SK-N-MC (cell line): ENCODE data around the gene GMDS.

ENCODE experiments used
- DNase-seq: peaks from one replicate; pipeline ENCODE4 v3.0.0-alpha.2; 2011; ENCODE audit warnings: low read depth, low spot score
- H3K27ac ChIP-seq: fragments of 200-600 bp; sonication (generic); 2 replicates; pipeline ENCODE4 v1.5.1; 2016; ENCODE audit warnings: mixed run types
- H3K36me3 ChIP-seq: fragments of 200-600 bp; sonication (generic); 2 replicates; pipeline ENCODE4 v1.6.1; 2017; ENCODE audit warnings: antibody characterized with exemption, low read length, mixed read lengths; ENCODE audit not compliant: insufficient read depth
- H3K4me3 ChIP-seq: fragments of 200-600 bp; sonication (generic); 2 replicates; pipeline ENCODE4 v1.5.1; 2016
- H3K9ac ChIP-seq: fragments of 200-600 bp; sonication (generic); 2 replicates; pipeline ENCODE4 v1.8.0; 2017; ENCODE audit warnings: mixed run types, mixed read lengths; ENCODE audit not compliant: insufficient read length
- H3K9me3 ChIP-seq: fragments of 200-600 bp; sonication (generic); 2 replicates; pipeline ENCODE4 v1.6.1; 2017; ENCODE audit warnings: low read depth, mild to moderate bottlenecking, antibody characterized with exemption, low read length, moderate library complexity, mixed read lengths
- EZH2 ChIP-seq: fragments of 200-600 bp; sonication (generic); IDR thresholded peaks from one replicate; pipeline ENCODE4 v1.6.1; 2017; ENCODE audit warnings: antibody characterized with exemption
- FOXP2 ChIP-seq: optimal IDR thresholded peaks from 2 replicates; pipeline ENCODE3; 2011; ENCODE audit warnings: mild to moderate bottlenecking, moderate library complexity; ENCODE audit not compliant: insufficient read depth; ENCODE audit errors: extremely low read length, control extremely low read depth
- POLR2AphosphoS5 ChIP-seq: IDR thresholded peaks from 2 replicates; pipeline ENCODE4 v1.6.1; 2012; ENCODE audit warnings: mild to moderate bottlenecking, low read depth, low read length, borderline replicate concordance

Gene GMDS

DNA sequence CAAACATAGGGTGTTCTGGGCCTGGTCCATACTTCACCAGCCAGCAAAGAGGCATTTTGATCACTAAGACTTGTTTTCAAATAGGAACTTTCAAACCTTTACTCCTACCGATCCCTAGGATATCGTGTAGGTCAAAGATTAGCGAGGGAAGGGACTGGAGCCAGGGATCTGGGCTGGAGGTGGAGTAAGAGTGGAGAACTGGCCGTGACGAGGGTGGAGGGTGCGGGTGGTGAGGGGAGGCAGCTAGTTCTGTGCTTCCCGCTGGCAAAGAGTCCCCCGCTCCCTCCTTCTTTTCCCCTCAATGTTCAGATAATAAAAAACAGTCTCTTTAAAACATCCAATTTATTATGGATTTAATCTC is 446.5 kb downstream of the GMDS start:
- Histone ChIP-seq H3K27ac (no peak overlapping the region), H3K9ac (no peak overlapping the region), H3K36me3 (no peaks in the 10 kb centered on the region), H3K4me3 (no peak overlapping the region), H3K9me3 (no peaks in the 10 kb centered on the region)
- no peak for TF ChIP-seq POLR2AphosphoS5
- no peak for TF ChIP-seq FOXP2
- no peak for TF ChIP-seq EZH2
- no peak for DNase-seq

DNA sequence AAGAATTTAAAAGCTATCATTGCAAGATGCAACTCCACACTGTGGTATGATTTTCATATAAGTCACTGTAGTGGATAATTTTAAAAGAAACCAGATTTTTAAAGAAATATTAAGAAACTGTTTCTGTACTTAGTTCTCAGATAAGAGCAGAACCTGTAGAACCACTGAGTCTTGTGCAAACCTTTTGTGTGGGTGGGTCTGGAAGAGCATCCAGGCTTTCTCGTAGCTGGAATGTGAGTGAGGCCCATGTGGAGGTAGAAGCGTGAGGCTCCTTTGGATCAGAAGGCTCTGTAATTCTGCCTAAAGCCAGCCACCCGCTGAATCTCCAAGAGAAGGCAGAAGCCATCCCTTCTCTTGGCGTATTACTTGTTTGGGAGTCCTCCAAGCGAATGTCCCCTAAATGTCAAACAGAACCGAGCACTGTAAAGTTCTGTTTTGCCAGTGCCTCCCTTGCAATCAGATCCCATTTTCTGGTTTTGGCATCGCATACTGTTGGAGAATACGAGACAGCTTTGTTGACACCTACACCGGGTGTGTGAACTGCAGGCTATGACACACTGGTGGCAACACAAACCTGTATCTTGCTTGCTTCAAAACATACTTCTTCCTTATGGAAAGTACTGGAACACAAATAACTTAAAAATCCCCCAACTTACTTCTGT is 447.0 kb downstream of the GMDS start:
- Histone ChIP-seq H3K36me3 (no peaks in the 10 kb centered on the region), H3K9me3 (no peaks in the 10 kb centered on the region), H3K27ac (no peak overlapping the region), H3K4me3 (no peak overlapping the region), H3K9ac (no peak overlapping the region)
- no peak for DNase-seq
- TF ChIP-seq FOXP2, result no peak

DNA sequence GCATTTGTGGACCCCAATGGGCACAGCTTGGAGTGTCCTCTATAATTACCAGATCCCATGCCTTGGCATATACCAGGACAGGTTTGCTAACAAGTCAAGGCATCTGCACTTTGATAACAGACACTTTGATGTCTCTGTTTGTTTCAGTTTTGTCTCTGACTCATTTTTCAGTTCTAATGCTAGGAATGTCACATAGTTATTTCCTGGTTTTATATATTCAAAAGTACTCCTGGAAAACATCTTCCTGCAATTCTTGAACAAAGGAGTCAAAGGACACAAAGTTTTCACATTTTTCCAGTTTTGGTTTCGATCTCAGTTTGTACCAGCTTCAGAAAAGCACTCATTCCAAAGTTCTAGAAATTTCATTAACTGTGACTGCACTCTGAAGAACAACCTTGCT is 447.6 kb downstream of the GMDS start:
- no peak for DNase-seq
- Histone ChIP-seq H3K4me3 (no peak overlapping the region), H3K36me3 (no peaks in the 10 kb centered on the region), H3K9ac (no peak overlapping the region), H3K9me3 (no peaks in the 10 kb centered on the region), H3K27ac (no peak overlapping the region)
- TF ChIP-seq FOXP2 (no peak), EZH2 (no peak), POLR2AphosphoS5 (no peak)

DNA sequence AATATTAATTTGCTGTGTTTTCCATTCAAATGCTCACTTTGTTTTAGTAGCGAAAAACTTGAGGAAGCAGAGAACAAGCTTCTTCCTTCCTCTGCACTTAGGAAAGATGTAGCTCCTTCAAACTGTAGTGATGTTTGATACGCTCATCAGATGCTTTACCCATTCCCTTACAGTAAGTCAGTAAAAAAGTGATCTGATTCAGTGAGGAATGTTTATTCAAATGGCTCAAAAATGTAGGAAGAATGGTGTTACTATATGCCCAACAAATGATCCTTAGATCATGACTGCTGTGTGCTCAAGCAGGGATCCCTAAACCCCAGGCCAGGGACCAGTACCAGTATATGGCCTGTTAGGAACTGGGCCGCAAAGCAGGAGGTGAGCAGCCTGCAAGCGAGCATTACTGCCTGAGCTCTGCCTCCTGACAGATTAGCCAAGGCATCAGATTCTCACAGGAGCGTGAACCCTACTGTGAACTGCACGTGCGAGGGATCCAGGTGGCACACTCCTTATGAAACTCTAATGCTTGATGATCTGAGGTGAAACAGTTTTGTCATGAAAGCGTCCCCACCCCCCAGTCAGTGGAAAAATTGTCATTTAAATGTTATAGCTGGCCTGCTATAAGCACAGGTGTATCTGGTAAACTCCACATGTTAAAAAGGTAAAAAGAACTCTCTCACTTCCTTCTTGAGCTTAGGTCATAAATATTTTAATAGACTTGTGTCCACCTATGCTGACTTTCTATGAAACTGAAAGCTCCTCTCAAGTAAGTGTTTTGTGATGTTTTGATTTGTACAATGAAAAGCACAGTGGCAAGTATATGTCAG is 448.5 kb downstream of the GMDS start:
- TF ChIP-seq EZH2 (no peak), FOXP2 (no peak), POLR2AphosphoS5 (no peak)
- Histone ChIP-seq H3K36me3 (no peaks in the 10 kb centered on the region), H3K27ac (no peak overlapping the region), H3K4me3 (no peak overlapping the region), H3K9me3 (no peaks in the 10 kb centered on the region), H3K9ac (no peak overlapping the region)
- DNase-seq, result no peak

DNA sequence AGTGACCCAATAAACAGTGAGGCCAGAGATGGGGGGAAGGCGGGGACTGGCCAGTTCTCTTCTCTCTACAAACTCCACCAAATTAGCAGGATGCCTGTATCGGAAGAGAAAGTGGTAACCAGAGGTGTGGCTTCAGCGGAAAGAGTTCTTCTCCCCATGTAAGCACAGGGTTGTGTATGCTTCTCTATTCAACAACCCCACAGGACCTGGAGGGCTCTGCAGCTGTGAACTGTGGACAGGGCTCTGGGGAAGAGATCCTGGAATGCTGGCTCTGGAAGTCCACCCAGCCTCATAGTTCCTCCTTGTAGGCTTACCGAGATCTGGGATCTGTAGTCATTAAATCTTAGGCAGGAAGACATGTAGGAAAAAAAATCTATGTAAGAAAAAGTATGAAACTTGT is 449.5 kb downstream of the GMDS start:
- no peak for DNase-seq

DNA sequence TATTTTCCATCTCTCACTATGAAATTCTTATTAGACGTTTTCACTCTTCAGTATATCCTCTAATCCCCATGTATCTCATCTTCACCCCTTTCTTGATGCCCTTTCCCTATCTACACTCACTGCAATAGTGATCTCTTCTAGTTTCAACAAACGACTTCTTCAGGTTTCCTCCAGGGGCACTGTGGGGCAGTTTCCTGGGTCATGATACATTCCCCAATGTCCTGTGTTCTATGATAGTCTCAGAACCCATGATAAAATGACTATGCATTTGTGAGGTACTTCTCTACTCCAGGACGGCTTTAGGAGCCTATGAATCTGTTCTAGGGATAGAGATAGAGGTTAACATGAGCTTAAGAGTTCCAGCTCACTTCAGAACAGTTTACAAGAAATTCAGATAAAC is 452.4 kb downstream of the GMDS start:
- no peaks in the 10 kb centered on the region for H3K9me3 ChIP-seq
- TF ChIP-seq FOXP2 (no peak), POLR2AphosphoS5 (no peak), EZH2 (no peak)
- H3K36me3 ChIP-seq, result no peaks in the 10 kb centered on the region
- no peak overlapping the region for H3K27ac ChIP-seq
- H3K9ac ChIP-seq, result no peak overlapping the region
- no peak overlapping the region for H3K4me3 ChIP-seq
- no peak for DNase-seq

More for the DNA sequence above, 449.5 kb downstream of the GMDS start:
- TF ChIP-seq POLR2AphosphoS5 (no peak), EZH2 (no peak), FOXP2 (no peak)
- Histone ChIP-seq H3K9me3 (no peaks in the 10 kb centered on the region), H3K27ac (no peak overlapping the region), H3K9ac (no peak overlapping the region), H3K36me3 (no peaks in the 10 kb centered on the region), H3K4me3 (no peak overlapping the region)

DNA sequence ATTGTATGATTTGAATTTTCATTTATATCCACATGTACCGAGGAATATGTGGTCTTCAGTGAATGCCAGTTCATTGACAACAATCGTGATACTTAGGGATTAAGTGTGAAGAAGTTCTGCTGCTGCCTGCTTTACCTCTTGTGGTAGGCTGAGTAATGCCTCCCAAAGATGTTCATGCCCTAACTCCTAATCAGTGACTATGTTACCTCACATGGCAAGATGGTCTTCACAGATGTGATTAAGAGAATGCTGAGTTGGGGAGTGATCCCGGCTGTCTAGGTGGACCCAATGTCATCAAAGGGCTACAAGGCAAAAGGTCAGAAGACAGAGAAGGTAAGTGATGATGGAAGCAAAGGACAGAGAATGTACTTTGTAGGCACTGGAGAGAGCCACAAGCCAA is 454.7 kb downstream of the GMDS start:
- Histone ChIP-seq H3K36me3 (no peaks in the 10 kb centered on the region), H3K27ac (no peak overlapping the region), H3K4me3 (no peak overlapping the region), H3K9ac (no peak overlapping the region), H3K9me3 (no peaks in the 10 kb centered on the region)
- no peak for DNase-seq
- no peak for TF ChIP-seq POLR2AphosphoS5
- TF ChIP-seq FOXP2, result no peak
- no peak for TF ChIP-seq EZH2

DNA sequence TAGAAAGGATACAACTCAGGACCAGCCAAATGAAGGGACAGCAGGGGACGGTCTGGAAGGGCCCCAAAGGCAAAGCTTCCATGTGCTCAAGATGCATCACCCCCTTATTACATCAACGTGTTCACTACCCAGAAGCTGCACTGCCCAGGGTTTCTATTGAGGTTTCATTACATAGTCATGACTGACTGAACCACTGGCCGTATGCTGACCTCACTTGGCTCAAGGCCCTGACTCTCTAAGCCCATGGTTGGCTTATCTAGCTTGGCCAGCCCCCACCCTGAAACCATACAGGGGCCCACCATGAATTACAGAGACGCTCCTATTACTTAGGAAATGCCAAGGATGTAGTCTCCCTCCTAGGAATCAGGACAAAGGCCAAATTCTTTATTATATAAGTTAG is 456.3 kb downstream of the GMDS start:
- no peak for TF ChIP-seq POLR2AphosphoS5
- no peak for TF ChIP-seq EZH2
- TF ChIP-seq FOXP2, result no peak

More for the DNA sequence above, 456.3 kb downstream of the GMDS start:
- DNase-seq, result no peak
- Histone ChIP-seq H3K36me3 (no peaks in the 10 kb centered on the region), H3K4me3 (no peak overlapping the region), H3K9ac (no peak overlapping the region), H3K9me3 (no peaks in the 10 kb centered on the region), H3K27ac (no peak overlapping the region)
